ENCODE data around the gene FUT7. TPM values are rescaled to one million over a fixed set of nuclear protein-coding genes. Genes with fewer than 3 reads are reported as not detected.

FUT7 gene
- total and polyA plus RNA-seq, 2 donors from 2014 or later = 0.60 TPM; not detected in 1

- Histone ChIP-seq H3K27me3 (ENCODE audit: control insufficient read depth, insufficient read depth, low read length) (no peaks in the 10 kb centered on the region), H3K4me3 (ENCODE audit: low read length in 3 of 3) (no peak overlapping the region), H3K9me3 (ENCODE audit: control insufficient read depth in 2 of 3, insufficient read depth in 1 of 3, low read length in 3 of 3) (no peaks in the 10 kb centered on the region), H3K36me3 (ENCODE audit: control insufficient read depth in 2 of 3, insufficient read depth in 3 of 3, low read length in 3 of 3) (no peaks in the 10 kb centered on the region), H3K9ac (ENCODE audit: low read length in 3 of 3) (no peak overlapping the region), H3K27ac (ENCODE audit: low read depth in 2 of 2, low read length in 2 of 2) (no peak overlapping the region), H3K4me1 (ENCODE audit: control insufficient read depth in 2 of 3, insufficient read depth in 2 of 3, low read depth in 1 of 3, low read length in 3 of 3) (peaks cover 0 to 25% (median 11%) of the 10 kb centered on the region in 3 donors)
- intact Hi-C loops (cut with DNase I) = loop anchor here (10.0 kb wide), 1 partner anchor 69 kb away; the partner anchor contains the start of gene LCN12
- no peak for TF ChIP-seq CTCF (IDR thresholded peaks at IDR 0.05; ENCODE audit: borderline replicate concordance, extremely low read depth, insufficient read depth)
- DNase-seq (no peak), FAIRE-seq (no peak)
Measured at GRCh38 chr9:137023583-137023991, 8.3 kb downstream of the FUT7 start.

- Histone ChIP-seq H3K27me3 (ENCODE audit: control insufficient read depth, insufficient read depth, low read length) (no peaks in the 10 kb centered on the region), H3K36me3 (ENCODE audit: control insufficient read depth in 2 of 3, insufficient read depth in 3 of 3, low read length in 3 of 3) (no peaks in the 10 kb centered on the region), H3K9ac (ENCODE audit: low read length in 3 of 3) (no peak overlapping the region), H3K4me3 (ENCODE audit: low read length in 3 of 3) (no peak overlapping the region), H3K27ac (ENCODE audit: low read depth in 2 of 2, low read length in 2 of 2) (no peak overlapping the region), H3K9me3 (ENCODE audit: control insufficient read depth in 2 of 3, insufficient read depth in 1 of 3, low read length in 3 of 3) (no peaks in the 10 kb centered on the region), H3K4me1 (ENCODE audit: control insufficient read depth in 2 of 3, insufficient read depth in 2 of 3, low read depth in 1 of 3, low read length in 3 of 3) (peaks cover 0 to 22% (median 10%) of the 10 kb centered on the region in 3 donors)
- intact Hi-C loops (cut with DNase I) = loop anchor here (10.0 kb wide), 1 partner anchor 68 kb away; the partner anchor contains the start of gene LCN12
- DNase-seq = no peak
- FAIRE-seq = no peak
- TF ChIP-seq CTCF (IDR thresholded peaks at IDR 0.05; ENCODE audit: borderline replicate concordance, extremely low read depth, insufficient read depth) = no peak
Measured at GRCh38 chr9:137023157-137023556, 8.7 kb downstream of the FUT7 start.

GRCh38 chr9:137022662-137023008 is 9.3 kb downstream of the FUT7 start:
- peaks cover 0 to 22% (median 10%) of the 10 kb centered on the region in 3 donors for H3K4me1 ChIP-seq (ENCODE audit: control insufficient read depth in 2 of 3, insufficient read depth in 2 of 3, low read depth in 1 of 3, low read length in 3 of 3)
- intact Hi-C loops (cut with DNase I) = loop anchor here (10.0 kb wide), 1 partner anchor 68 kb away; the partner anchor contains the start of gene LCN12
- no peak overlapping the region for H3K9ac ChIP-seq (ENCODE audit: low read length in 3 of 3)
- H3K36me3 ChIP-seq (ENCODE audit: control insufficient read depth in 2 of 3, insufficient read depth in 3 of 3, low read length in 3 of 3) = no peaks in the 10 kb centered on the region
- no peaks in the 10 kb centered on the region for H3K9me3 ChIP-seq (ENCODE audit: control insufficient read depth in 2 of 3, insufficient read depth in 1 of 3, low read length in 3 of 3)
- TF ChIP-seq CTCF (IDR thresholded peaks at IDR 0.05; ENCODE audit: borderline replicate concordance, extremely low read depth, insufficient read depth) = no peak
- FAIRE-seq (no peak), DNase-seq (no peak)
- no peak overlapping the region for H3K27ac ChIP-seq (ENCODE audit: low read depth in 2 of 2, low read length in 2 of 2)
- H3K4me3 ChIP-seq (ENCODE audit: low read length in 3 of 3) = no peak overlapping the region
- H3K27me3 ChIP-seq (ENCODE audit: control insufficient read depth, insufficient read depth, low read length) = no peaks in the 10 kb centered on the region
